ENCODE data around the gene DDHD1.
"Not testable (repeated sequence)": the region's sequence is repeated elsewhere in the genome, so short reads cannot be mapped to it uniquely, and the experiment has no call there.

DDHD1 gene

GRCh38 chr14:53152887-53153701, at the start of gene DDHD1:
TSS of gene DDHD1 (minus strand) at chr14:53153323. CDS start at chr14:53153098, 225 bp downstream.
- DNase-seq (ENCODE audit: low spot score) = peak; percentile 72

DNA sequence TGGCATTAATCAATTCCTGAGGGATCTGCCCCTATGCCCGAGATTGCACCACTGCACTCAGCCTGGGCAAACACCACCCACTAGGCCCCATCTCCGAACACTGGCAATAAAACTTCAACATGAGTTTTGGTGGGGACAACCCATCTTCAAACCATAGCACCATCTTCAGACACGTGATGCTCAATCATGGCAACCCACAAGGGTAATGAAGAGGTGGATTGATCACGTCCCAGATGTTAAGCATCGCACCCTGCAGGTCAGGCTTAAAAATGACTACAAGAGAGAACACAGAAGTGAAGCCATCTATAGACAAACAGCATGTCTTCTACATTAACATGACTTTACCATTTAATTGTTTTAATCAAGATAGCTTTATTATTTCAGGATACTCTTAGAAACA, 42.8 kb upstream of the DDHD1 start:
- DNase-seq (ENCODE audit: low spot score) = no peak

DNA sequence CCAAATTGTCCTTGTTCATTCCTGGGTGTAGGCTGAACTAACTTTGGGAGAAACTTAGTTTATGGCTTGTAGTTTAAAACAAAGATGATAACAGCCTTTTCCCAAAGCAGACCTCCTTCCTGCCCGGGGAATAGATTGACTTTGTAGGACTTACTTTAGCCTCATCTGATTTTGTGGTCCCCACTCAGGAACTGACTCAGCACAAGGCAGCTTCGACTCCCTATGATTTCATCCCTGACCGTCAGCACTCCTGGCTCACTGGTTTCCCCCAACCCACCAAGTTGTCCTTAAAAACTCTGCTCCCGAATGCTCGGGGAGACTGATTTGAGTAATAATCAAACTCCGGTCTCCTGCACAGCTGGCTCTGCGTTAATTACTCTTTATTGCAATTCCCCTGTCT, 40.1 kb upstream of the DDHD1 start:
- DNase-seq (ENCODE audit: low spot score) = no peak

- DNase-seq (ENCODE audit: low spot score) = no peak
These were observed 39.1 kb upstream of the DDHD1 start for GRCh38 chr14:53192052-53192760.

DNA sequence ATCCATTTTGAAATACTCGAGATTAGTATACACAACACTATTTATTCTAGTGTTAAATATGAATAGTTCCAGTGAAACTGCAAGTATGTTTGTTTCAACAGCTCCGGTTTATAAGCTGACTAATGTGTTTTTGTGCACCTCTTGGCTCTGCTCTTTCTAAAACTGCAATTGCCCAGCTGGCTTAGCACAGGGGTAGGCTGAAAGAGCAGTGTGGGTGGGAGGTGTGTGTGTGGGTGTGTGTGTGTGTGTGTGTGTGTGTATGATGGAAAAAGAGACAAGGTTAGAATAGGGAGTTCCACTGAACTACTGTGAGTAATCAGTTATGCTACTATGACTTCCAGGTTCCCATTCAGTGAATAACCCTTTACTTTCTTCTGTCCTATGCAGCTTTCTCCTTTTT, 37.8 kb upstream of the DDHD1 start:
- no peak for DNase-seq (ENCODE audit: low spot score)

- DNase-seq (ENCODE audit: low spot score) = no peak
These were observed 34.9 kb upstream of the DDHD1 start for GRCh38 chr14:53187921-53188463.

DNA sequence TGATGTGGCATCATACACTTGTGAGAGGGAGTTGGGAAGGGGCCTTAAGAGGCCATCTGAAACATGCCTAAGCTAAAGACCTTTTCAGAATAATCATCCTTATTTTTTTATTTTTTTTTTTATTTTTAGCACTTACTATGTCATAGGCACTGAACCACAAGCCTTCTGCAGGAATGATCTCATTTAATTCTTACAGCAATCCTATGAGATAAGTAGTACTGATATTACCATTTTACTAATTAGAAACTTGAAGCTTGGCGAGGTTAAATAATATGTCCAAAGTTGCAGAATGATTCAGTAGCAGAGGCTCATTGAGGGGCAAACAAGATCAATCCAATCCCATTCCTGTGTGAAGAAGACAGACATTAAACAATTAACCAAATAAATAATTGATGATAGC, 33.4 kb upstream of the DDHD1 start:
- no peak for DNase-seq (ENCODE audit: low spot score)

GRCh38 chr14:53183611-53184010, 30.5 kb upstream of the DDHD1 start:
- DNase-seq (ENCODE audit: low spot score) = no peak

DNA sequence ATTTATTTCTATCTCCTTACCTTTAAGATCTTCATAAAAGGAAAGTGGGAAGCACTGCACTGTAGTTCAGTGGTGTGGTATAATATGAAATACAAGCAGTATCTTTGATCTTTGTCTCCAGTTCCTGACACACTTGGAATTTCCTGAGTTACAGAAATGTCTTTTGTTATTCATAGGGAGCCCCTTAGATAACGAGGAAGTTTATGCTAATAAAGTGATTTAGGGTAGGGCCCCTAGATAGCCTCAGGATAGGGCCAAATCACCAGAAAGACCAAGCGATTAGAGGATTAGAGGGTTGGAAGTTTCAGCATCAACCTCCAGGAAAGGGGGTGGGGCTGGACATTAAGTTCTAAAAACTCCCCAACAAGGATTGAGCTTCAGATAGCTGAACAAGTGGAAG, 29.9 kb upstream of the DDHD1 start:
- DNase-seq (ENCODE audit: low spot score) = no peak

DNA sequence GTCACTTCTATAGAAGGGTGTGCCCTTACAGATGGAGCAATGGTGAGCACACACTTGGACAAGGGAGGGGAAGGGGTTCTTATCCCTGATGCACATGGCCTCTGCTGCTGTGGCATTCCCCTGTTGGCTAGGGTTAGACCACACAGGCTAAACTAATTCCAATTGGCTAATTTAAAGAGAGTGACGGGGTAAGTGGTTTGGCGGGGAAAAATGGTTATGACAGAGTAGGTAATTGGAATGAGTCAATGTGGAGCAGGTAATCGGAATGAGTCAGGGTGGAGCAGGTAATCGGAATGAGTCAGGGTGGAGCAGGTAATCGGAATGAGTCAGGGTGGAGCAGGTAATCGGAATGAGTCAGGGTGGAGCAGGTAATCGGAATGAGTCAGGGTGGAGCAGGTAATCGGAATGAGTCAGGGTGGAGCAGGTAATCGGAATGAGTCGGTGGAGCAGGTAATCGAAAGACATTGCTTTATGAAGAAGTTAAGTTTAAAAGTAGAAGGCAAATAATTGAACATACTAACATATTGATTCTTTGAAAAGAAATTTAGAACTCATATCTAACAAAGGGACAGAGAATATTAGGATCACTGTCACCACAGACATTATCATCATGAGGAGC, 28.4 kb upstream of the DDHD1 start:
- not testable (repeated sequence) for DNase-seq (ENCODE audit: low spot score)

- no peak for DNase-seq (ENCODE audit: low spot score)
These were observed 27.4 kb upstream of the DDHD1 start for GRCh38 chr14:53180272-53181221.

- not testable (repeated sequence) for DNase-seq (ENCODE audit: low spot score)
These were observed 26.4 kb upstream of the DDHD1 start for GRCh38 chr14:53179486-53180005.

DNA sequence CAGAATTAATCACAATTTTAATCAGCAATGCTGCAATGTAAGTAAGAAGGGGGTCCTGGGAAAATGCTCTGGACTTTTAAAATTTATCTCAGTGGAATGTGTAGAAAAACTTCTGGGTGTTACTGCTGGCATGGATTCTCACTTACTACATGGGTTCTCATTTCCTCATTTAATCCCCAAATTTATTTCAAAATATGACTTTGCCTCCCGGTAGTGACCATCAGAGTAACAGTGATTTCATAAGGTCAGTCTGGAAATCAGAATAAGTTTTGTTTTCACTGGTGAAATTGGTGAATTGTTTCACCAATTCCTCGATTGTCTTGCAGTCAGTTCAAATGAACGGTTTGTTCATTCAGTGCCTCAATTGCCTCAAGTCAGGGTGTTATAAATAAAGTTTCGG, 22.3 kb upstream of the DDHD1 start:
- DNase-seq (ENCODE audit: low spot score) = no peak

DNA sequence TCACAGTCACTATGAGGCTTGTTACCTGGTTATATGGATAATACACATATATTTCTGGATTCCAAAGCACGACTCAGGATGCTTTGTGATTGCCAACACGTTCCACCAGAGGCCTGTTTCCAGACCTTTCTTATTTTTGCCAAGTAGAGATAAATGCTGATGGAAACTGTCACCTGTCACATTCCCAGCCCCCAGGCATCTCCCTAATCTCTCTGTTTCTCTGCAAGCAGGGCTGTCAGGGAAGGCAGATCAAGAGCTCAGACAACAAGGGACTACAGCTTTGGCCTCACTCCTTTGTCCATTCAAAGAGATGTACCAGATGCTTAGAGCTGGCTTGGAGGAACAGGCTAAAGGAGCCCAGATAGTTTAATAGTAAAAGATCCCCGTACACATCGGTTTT, 21.8 kb upstream of the DDHD1 start:
- no peak for DNase-seq (ENCODE audit: low spot score)

DNA sequence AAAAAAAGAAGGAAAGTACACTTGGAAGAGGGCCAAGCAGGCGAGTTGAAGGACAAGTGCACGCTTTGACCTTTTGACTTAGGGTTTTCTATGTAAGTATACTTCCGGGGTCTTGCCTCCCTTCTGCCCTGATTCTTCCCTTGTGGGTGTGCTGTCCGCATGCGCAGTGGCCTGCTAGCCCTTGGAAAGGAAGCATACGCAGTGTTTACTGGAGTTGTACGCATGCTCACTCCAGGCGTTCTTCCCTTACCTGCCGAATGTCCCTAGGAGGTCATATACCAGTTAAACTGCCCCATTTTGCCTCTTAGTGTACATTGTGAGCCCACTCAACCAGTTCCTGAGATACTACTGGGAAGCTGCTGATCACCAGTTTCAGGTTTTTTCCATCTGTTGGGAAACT, 15.7 kb upstream of the DDHD1 start:
- no peak for DNase-seq (ENCODE audit: low spot score)

GRCh38 chr14:53167602-53168328, 14.6 kb upstream of the DDHD1 start:
- no peak for DNase-seq (ENCODE audit: low spot score)

GRCh38 chr14:53161758-53162435, 8.8 kb upstream of the DDHD1 start:
- no peak for DNase-seq (ENCODE audit: low spot score)

- no peak for DNase-seq (ENCODE audit: low spot score)
These were observed 3.1 kb upstream of the DDHD1 start for GRCh38 chr14:53156238-53156637.

GRCh38 chr14:53153702-53154112, 584 bp upstream of the DDHD1 start:
- peak; percentile 11 for DNase-seq (ENCODE audit: low spot score)
